IPS DF 6.9 (cell line): Measurements from ENCODE around the gene UBE2Z.
A peak's percentile ranks its signal among the peaks of the same experiment; 100 is the strongest.
"Not testable (repeated sequence)": the region's sequence is repeated elsewhere in the genome, so short reads cannot be mapped to it uniquely, and the experiment has no call there.

ENCODE experiments used
- DNase-seq: peaks from one replicate; pipeline ENCODE4 v3.0.0-alpha.2; 2013; ENCODE audit warnings: low read depth, low spot score
- H3K27ac ChIP-seq: one replicate; pipeline ENCODE4 v1.5.1; 2013; ENCODE audit warnings: low read length, control low read depth
- H3K27me3 ChIP-seq: 2 replicates; pipeline ENCODE4 v1.6.1; 2013; ENCODE audit warnings: mild to moderate bottlenecking, low read length; ENCODE audit not compliant: control insufficient read depth, insufficient read depth
- H3K36me3 ChIP-seq: 2 replicates; pipeline ENCODE4 v1.6.1; 2013; ENCODE audit warnings: low read length; ENCODE audit not compliant: control insufficient read depth, insufficient read depth
- H3K4me1 ChIP-seq: 2 replicates; pipeline ENCODE4 v1.6.1; 2013; ENCODE audit warnings: low read length; ENCODE audit not compliant: control insufficient read depth, insufficient read depth
- H3K4me3 ChIP-seq: 2 replicates; pipeline ENCODE4 v1.5.1; 2013; ENCODE audit warnings: mild to moderate bottlenecking, low read length
- H3K9me3 ChIP-seq: 2 replicates; pipeline ENCODE4 v1.6.1; 2013; ENCODE audit warnings: low read length, inconsistent platforms; ENCODE audit not compliant: control insufficient read depth, insufficient read depth
- WGBS: extraction: QIAGEN DNeasy Blood & Tissue Kit; methylation state at CpG from one replicate; pipeline ENCODE4 v1.1.7; 2013; ENCODE audit warnings: mixed read lengths, missing lambda C conversion rate; ENCODE audit not compliant: insufficient read length, insufficient coverage; 5-methylcytosine and 5-hydroxymethylcytosine counted together

Gene UBE2Z

GRCh38 chr17:48908047-48908843, at the start of gene UBE2Z:
Gene UBE2Z (plus strand): TSS chr17:48908407. CDS start chr17:48908504, 97 bp downstream.
- Histone ChIP-seq H3K36me3 (peaks cover 3% of the 10 kb centered on the region; the same call in 1 of the 2 replicates), H3K4me1 (peaks cover 3% of the 10 kb centered on the region; the same call in 1 of the 2 replicates), H3K9me3 (no peaks in the 10 kb centered on the region), H3K27me3 (no peaks in the 10 kb centered on the region), H3K4me3 (peak within 1 kb of the TSS; percentile 96), H3K27ac (no peak within 1 kb of the TSS)
- WGBS = no CpG with 5 or more reads among the region's 81 CpGs
- peak; percentile 93 for DNase-seq

GRCh38 chr17:48860034-48860433, 48.2 kb upstream of the UBE2Z start:
- Histone ChIP-seq H3K4me1 (no peaks in the 10 kb centered on the region), H3K27ac (no peak overlapping the region), H3K27me3 (no peaks in the 10 kb centered on the region), H3K4me3 (no peak overlapping the region), H3K9me3 (no peaks in the 10 kb centered on the region), H3K36me3 (no peaks in the 10 kb centered on the region)
- no peak for DNase-seq
- WGBS = no CpG with 5 or more reads among the region's 3 CpGs

GRCh38 chr17:48860456-48860855, 47.8 kb upstream of the UBE2Z start:
- H3K36me3 ChIP-seq = no peaks in the 10 kb centered on the region
- no peak overlapping the region for H3K27ac ChIP-seq
- no peaks in the 10 kb centered on the region for H3K9me3 ChIP-seq
- H3K4me3 ChIP-seq = no peak overlapping the region
- H3K27me3 ChIP-seq = no peaks in the 10 kb centered on the region
- H3K4me1 ChIP-seq = no peaks in the 10 kb centered on the region
- DNase-seq = no peak
- no CpG with 5 or more reads among the region's 4 CpGs for WGBS

- Histone ChIP-seq H3K4me3 (no peak overlapping the region), H3K27me3 (no peaks in the 10 kb centered on the region), H3K4me1 (no peaks in the 10 kb centered on the region), H3K27ac (no peak overlapping the region), H3K36me3 (no peaks in the 10 kb centered on the region), H3K9me3 (no peaks in the 10 kb centered on the region)
- no CpG with 5 or more reads among the region's 3 CpGs for WGBS
- no peak for DNase-seq
Measured at GRCh38 chr17:48868916-48869500, 39.2 kb upstream of the UBE2Z start.

GRCh38 chr17:48869821-48870318, 38.3 kb upstream of the UBE2Z start:
- Histone ChIP-seq H3K27me3 (no peaks in the 10 kb centered on the region), H3K9me3 (no peaks in the 10 kb centered on the region), H3K4me1 (no peaks in the 10 kb centered on the region), H3K36me3 (no peaks in the 10 kb centered on the region), H3K4me3 (no peak overlapping the region), H3K27ac (no peak overlapping the region)
- DNase-seq = no peak
- no CpG with 5 or more reads among the region's 6 CpGs for WGBS

GRCh38 chr17:48871035-48871550, 37.1 kb upstream of the UBE2Z start:
- no CpG with 5 or more reads among the region's 4 CpGs for WGBS
- Histone ChIP-seq H3K27me3 (no peaks in the 10 kb centered on the region), H3K36me3 (no peaks in the 10 kb centered on the region), H3K27ac (no peak overlapping the region), H3K9me3 (no peaks in the 10 kb centered on the region), H3K4me1 (no peaks in the 10 kb centered on the region), H3K4me3 (no peak overlapping the region)
- no peak for DNase-seq

- no peak overlapping the region for H3K4me3 ChIP-seq
- no peaks in the 10 kb centered on the region for H3K4me1 ChIP-seq
- WGBS = no CpG with 5 or more reads among the region's 11 CpGs
Measured at GRCh38 chr17:48871551-48872351, 36.5 kb upstream of the UBE2Z start.

GRCh38 chr17:48872409-48872808, 35.8 kb upstream of the UBE2Z start:
- not testable (repeated sequence) for H3K27ac ChIP-seq
- no CpG with 5 or more reads among the region's 3 CpGs for WGBS

More at GRCh38 chr17:48871551-48872351, 36.5 kb upstream of the UBE2Z start:
- H3K36me3 ChIP-seq = no peaks in the 10 kb centered on the region
- no peaks in the 10 kb centered on the region for H3K27me3 ChIP-seq
- H3K27ac ChIP-seq = no peak overlapping the region
- H3K9me3 ChIP-seq = no peaks in the 10 kb centered on the region
- no peak for DNase-seq

GRCh38 chr17:48873209-48873608, 35.0 kb upstream of the UBE2Z start:
- no peak overlapping the region for H3K4me3 ChIP-seq
- no CpG with 5 or more reads among the region's 1 CpG for WGBS
- H3K27me3 ChIP-seq = no peaks in the 10 kb centered on the region
- H3K36me3 ChIP-seq = no peaks in the 10 kb centered on the region
- no peaks in the 10 kb centered on the region for H3K4me1 ChIP-seq
- DNase-seq = no peak
- no peaks in the 10 kb centered on the region for H3K9me3 ChIP-seq
- no peak overlapping the region for H3K27ac ChIP-seq

More at GRCh38 chr17:48872409-48872808, 35.8 kb upstream of the UBE2Z start:
- H3K36me3 ChIP-seq, H3K4me1 ChIP-seq, DNase-seq, H3K4me3 ChIP-seq, H3K9me3 ChIP-seq, H3K27me3 ChIP-seq: not testable (repeated sequence)
